Hepatocyte (in vitro differentiated cells): Measurements from ENCODE around the gene CPLX1.

ENCODE experiments used
- CTCF ChIP-seq: fragments of 200-600 bp; sonication (generic); IDR thresholded peaks from 2 replicates; pipeline ENCODE4 v1.5.1; 2016; ENCODE audit warnings: antibody characterized with exemption, mild to moderate bottlenecking; ENCODE audit not compliant: poor library complexity
- EZH2 ChIP-seq: fragments of 200-600 bp; sonication (generic); IDR thresholded peaks from 2 replicates; pipeline ENCODE4 v1.6.1; 2016; ENCODE audit warnings: antibody characterized with exemption, mild to moderate bottlenecking, borderline replicate concordance
- EZH2phosphoT487 ChIP-seq: fragments of 200-600 bp; sonication (generic); IDR thresholded peaks from one replicate; pipeline ENCODE4 v1.6.1; 2018; ENCODE audit warnings: antibody characterized with exemption, mild to moderate bottlenecking, low read depth, moderate library complexity; ENCODE audit not compliant: unreplicated experiment, severe bottlenecking

GRCh38 chr4:794900-795725 lies 30.8 kb downstream of the CPLX1 start:
- no peak for TF ChIP-seq CTCF
- TF ChIP-seq EZH2phosphoT487: no peak
- TF ChIP-seq EZH2: peak; percentile 94
